PC-3 (cell line): ENCODE data around the gene TRMT112. TPM values are rescaled to one million over a fixed set of nuclear protein-coding genes. Genes with fewer than 3 reads are reported as not detected.

Experiments used
- ATAC-seq: fragments of 200-7000 bp; cut with Tn5 transposase; 2 replicates; pipeline ENCODE4 v1.9.1; 2020; ENCODE audit warnings: mild to moderate bottlenecking, moderate library complexity
- BruUV-seq: library from RNA; stranded (reverse); fragments of 400-500 nt; replicated peaks from 2 replicates; lab custom pipeline; 2021; lab: Mats Ljungman, UMichigan
- CTCF ChIA-PET: fragments of 300-600 bp; sonication (Branson Sonifier 250); formaldehyde crosslinking; loops from one replicate; lab custom pipeline; 2022; ENCODE audit warnings: antibody characterized with exemption; lab: Charles Lee
- POLR2A ChIA-PET: fragments of 300-600 bp; sonication (Branson Sonifier 250); formaldehyde crosslinking; loops from one replicate; lab custom pipeline; 2022; ENCODE audit warnings: antibody characterized with exemption; ENCODE audit not compliant: unreplicated experiment; lab: Charles Lee
- DNase-seq: peaks from one replicate; pipeline ENCODE4 v3.0.0-alpha.2; 2015
- H2AFZ ChIP-seq: fragments of 300-600 bp; sonication (generic); 2 replicates; pipeline ENCODE4 v1.6.0; 2016; ENCODE audit warnings: antibody characterized with exemption, low read length
- H3F3A ChIP-seq: fragments of 300-600 bp; sonication (generic); one replicate; pipeline ENCODE4 v1.6.0; 2017; ENCODE audit warnings: antibody characterized with exemption, low read length, control low read depth, mild to moderate bottlenecking; ENCODE audit not compliant: unreplicated experiment
- H3K27ac ChIP-seq: fragments of 300-600 bp; sonication (generic); 2 replicates; pipeline ENCODE4 v1.5.1; 2016; ENCODE audit warnings: mild to moderate bottlenecking, low read length
- H3K27me3 ChIP-seq: fragments of 300-600 bp; sonication (generic); 2 replicates; pipeline ENCODE4 v1.6.1; 2016; ENCODE audit warnings: low read length, mixed read lengths
- H3K36me3 ChIP-seq: fragments of 300-600 bp; sonication (generic); 2 replicates; pipeline ENCODE4 v1.6.1; 2016; ENCODE audit warnings: low read depth, mixed run types, low read length, mixed read lengths
- H3K4me1 ChIP-seq: fragments of 300-600 bp; sonication (generic); 2 replicates; pipeline ENCODE4 v1.5.1; 2016; ENCODE audit warnings: low read length; ENCODE audit not compliant: insufficient read depth
- H3K4me2 ChIP-seq: fragments of 300-600 bp; sonication (generic); 2 replicates; pipeline ENCODE4 v1.6.0; 2016; ENCODE audit warnings: low read length
- H3K4me3 ChIP-seq: fragments of 300-600 bp; sonication (generic); 2 replicates; pipeline ENCODE4 v1.5.1; 2016; ENCODE audit warnings: mild to moderate bottlenecking, low read length, mixed read lengths
- H3K79me2 ChIP-seq: fragments of 300-600 bp; sonication (generic); 2 replicates; pipeline ENCODE4 v1.6.1; 2017; ENCODE audit warnings: low read length, mixed read lengths
- H3K9ac ChIP-seq: fragments of 300-600 bp; sonication (generic); 2 replicates; pipeline ENCODE4 v1.6.0; 2016; ENCODE audit warnings: mild to moderate bottlenecking, low read length
- H3K9me2 ChIP-seq: fragments of 300-600 bp; sonication (generic); replicated peaks from 2 replicates; pipeline ENCODE4 v1.6.1; 2016; ENCODE audit warnings: mixed run types, low read length, mixed read lengths
- H3K9me3 ChIP-seq: fragments of 300-600 bp; sonication (generic); 2 replicates; pipeline ENCODE4 v1.6.1; 2016; ENCODE audit warnings: low read length, mixed read lengths
- H4K20me1 ChIP-seq: fragments of 300-600 bp; sonication (generic); 2 replicates; pipeline ENCODE4 v1.6.1; 2016; ENCODE audit warnings: low read length, mixed read lengths
- EZH2 ChIP-seq: fragments of 300-600 bp; sonication (generic); IDR thresholded peaks from one replicate; pipeline ENCODE4 v1.6.1; 2017; ENCODE audit warnings: antibody characterized with exemption, mild to moderate bottlenecking, low read length; ENCODE audit not compliant: unreplicated experiment
- EZH2phosphoT487 ChIP-seq: fragments of 300-600 bp; sonication (generic); IDR thresholded peaks from 2 replicates; pipeline ENCODE4 v1.6.1; 2018; ENCODE audit warnings: mild to moderate bottlenecking, antibody characterized with exemption, low read length, borderline replicate concordance
- intact Hi-C: fragments of 100-400 bp; cut with micrococcal nuclease; formaldehyde crosslinking; loops from 2 replicates; pipeline ENCODE4 v1.9.0; 2023
- total RNA-seq: library from RNA; depleted of rRNA; stranded (reverse); fragments of >200 nt; gene quantifications from 2 replicates; pipeline ENCODE4 v1.2.3, GENCODE V29; 2014
- TF ChIP-seq, protein P1 (sequence below): fragments of 300-600 bp; sonication (generic); conservative IDR thresholded peaks from 2 replicates; pipeline ENCODE4 v1.5.1; 2017; ENCODE audit warnings: antibody characterized with exemption, low read depth, mild to moderate bottlenecking, low read length

TRMT112 gene
- total RNA-seq, 1 experiment from 2014 or later: 812 TPM

DNA sequence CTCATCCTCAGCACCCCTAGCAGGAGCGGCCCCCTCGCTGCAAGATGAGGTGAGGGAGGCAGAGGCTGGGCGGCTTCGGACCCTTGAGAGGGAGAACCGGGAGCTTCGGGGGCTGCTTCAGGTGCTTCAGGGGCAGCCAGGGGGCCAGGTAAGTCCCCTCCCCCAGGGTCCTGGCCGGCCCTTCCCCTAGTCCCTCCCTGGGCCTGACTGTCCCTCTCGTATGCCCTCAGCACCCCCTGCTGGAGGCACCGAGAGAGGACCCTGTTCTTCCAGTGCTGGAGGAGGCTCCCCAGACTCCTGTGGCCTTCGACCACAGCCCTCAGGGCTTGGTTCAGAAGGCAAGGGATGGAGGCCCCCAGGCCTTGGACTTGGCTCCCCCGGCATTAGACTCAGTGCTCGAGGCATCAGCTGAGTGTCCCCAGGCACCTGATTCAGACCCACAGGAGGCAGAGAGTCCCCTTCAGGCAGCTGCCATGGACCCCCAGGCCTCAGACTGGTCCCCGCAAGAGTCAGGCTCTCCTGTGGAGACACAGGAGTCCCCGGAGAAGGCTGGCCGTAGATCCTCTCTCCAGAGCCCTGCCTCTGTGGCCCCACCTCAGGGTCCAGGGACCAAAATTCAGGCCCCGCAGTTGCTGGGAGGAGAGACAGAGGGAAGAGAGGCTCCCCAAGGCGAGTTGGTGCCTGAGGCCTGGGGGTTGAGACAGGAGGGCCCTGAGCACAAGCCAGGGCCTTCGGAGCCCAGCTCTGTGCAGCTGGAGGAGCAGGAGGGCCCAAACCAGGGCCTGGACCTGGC, 26.6 kb upstream of the TRMT112 start:
- H3F3A ChIP-seq: no peaks in the 10 kb centered on the region
- no peak overlapping the region for H2AFZ ChIP-seq
- intact Hi-C loops: no loop called here
- no peaks in the 10 kb centered on the region for H4K20me1 ChIP-seq
- TF ChIP-seq EZH2 (no peak), EZH2phosphoT487 (no peak)
- TF ChIP-seq, protein P1, sequence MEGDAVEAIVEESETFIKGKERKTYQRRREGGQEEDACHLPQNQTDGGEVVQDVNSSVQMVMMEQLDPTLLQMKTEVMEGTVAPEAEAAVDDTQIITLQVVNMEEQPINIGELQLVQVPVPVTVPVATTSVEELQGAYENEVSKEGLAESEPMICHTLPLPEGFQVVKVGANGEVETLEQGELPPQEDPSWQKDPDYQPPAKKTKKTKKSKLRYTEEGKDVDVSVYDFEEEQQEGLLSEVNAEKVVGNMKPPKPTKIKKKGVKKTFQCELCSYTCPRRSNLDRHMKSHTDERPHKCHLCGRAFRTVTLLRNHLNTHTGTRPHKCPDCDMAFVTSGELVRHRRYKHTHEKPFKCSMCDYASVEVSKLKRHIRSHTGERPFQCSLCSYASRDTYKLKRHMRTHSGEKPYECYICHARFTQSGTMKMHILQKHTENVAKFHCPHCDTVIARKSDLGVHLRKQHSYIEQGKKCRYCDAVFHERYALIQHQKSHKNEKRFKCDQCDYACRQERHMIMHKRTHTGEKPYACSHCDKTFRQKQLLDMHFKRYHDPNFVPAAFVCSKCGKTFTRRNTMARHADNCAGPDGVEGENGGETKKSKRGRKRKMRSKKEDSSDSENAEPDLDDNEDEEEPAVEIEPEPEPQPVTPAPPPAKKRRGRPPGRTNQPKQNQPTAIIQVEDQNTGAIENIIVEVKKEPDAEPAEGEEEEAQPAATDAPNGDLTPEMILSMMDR: peak; percentile 49
- no peak for ATAC-seq
- H3K9ac ChIP-seq: no peak overlapping the region
- BruUV-seq: no TSS peak
- H3K9me3 ChIP-seq: no peaks in the 10 kb centered on the region
- POLR2A ChIA-PET: no interaction called here
- no peaks in the 10 kb centered on the region for H3K9me2 ChIP-seq
- no peak overlapping the region for H3K4me3 ChIP-seq
- H3K27me3 ChIP-seq: no peaks in the 10 kb centered on the region
- H3K79me2 ChIP-seq: no peaks in the 10 kb centered on the region
- H3K4me2 ChIP-seq: no peak overlapping the region
- no peaks in the 10 kb centered on the region for H3K36me3 ChIP-seq
- peaks cover 12% of the 10 kb centered on the region for H3K4me1 ChIP-seq
- no peak overlapping the region for H3K27ac ChIP-seq
- CTCF ChIA-PET: no interaction called here
- DNase-seq: peak; percentile 30

DNA sequence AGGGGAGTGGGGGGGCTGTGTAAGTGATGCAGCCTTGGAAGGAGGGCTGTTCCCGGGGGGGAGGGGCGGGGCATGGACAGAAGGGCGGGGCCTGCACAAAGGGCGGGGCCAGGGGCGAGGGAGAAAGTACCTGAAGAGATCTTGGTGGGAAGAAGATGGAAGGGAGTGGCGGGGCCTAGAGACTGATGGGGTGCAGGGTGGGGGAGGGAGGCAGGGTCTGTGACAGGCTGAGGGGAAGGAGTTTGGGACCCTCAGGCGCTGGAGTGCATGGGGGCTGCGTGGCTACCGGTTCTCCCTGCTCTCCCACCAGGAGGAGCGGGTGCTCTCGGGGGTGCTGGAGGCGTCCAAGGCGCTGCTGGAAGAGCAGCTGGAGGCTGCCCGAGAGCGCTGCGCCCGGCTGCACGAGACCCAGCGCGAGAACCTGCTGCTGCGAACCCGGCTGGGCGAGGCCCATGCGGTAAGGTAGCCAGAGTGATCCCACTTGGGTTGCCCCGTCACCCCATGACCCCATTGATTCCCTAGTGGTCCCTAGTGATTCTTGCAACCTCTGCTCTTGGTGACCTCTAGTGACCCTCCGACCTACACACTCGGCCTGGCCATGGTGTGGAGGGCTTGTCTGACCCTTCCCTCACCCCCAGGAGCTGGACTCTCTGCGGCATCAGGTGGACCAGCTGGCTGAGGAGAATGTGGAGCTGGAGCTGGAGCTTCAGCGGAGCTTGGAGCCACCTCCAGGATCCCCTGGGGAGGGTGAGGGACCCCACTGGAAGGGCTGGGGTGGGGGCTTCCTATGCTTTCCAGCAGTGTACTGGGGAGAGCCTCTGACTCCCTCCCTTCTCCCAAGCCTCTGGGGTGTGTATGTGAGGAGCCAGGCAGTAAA, 25.7 kb upstream of the TRMT112 start:
- Histone ChIP-seq H4K20me1 (no peaks in the 10 kb centered on the region), H3K9me2 (no peaks in the 10 kb centered on the region), H3K79me2 (no peaks in the 10 kb centered on the region), H3K27ac (no peak overlapping the region), H3K36me3 (no peaks in the 10 kb centered on the region), H3F3A (no peaks in the 10 kb centered on the region), H3K27me3 (no peaks in the 10 kb centered on the region), H3K4me1 (peaks cover 12% of the 10 kb centered on the region), H3K9ac (no peak overlapping the region), H3K4me3 (peak overlapping the region; percentile 65), H3K9me3 (no peaks in the 10 kb centered on the region), H3K4me2 (peak overlapping the region; percentile 87), H2AFZ (peak overlapping the region; percentile 84)
- no TSS peak for BruUV-seq
- no peak for DNase-seq
- POLR2A ChIA-PET: interaction anchor here (0.6 to 0.7 kb wide), 3 partner anchors 12 to 1679 kb away, joined by 3 to 7 read pairs (median 4); partner anchors contain the start of genes PRDX5 and TRMT112
- ATAC-seq: peak; percentile 1; the same call in 1 of the 2 replicates
- no peak for TF ChIP-seq EZH2
- TF ChIP-seq, protein P1: no peak
- no peak for TF ChIP-seq EZH2phosphoT487
- CTCF ChIA-PET: interaction anchor here (0.6 to 1.5 kb wide), 8 partner anchors 10 to 204 kb away, joined by 3 to 27 read pairs (median 6); partner anchors contain the start of genes PRDX5 and TRMT112
- intact Hi-C loops: no loop called here
